ENCODE data around the gene PAWR.

GRCh38 chr12:79677672-79678071 lies 13.1 kb downstream of the PAWR start:
- TF ChIP-seq CTCF (IDR thresholded peaks at IDR 0.05) (no peak), POLR2A (IDR thresholded peaks at IDR 0.05) (no peak), POLR2AphosphoS5 (IDR thresholded peaks at IDR 0.05) (no peak)
